Large intestine (tissue), 3 donors: ENCODE results near the gene ZNF580. TPM values are rescaled to one million over a fixed set of nuclear protein-coding genes. Genes with fewer than 3 reads are reported as not detected.

Source experiments
- DNase-seq, 2 donors: peaks; one replicate each; pipeline versions ENCODE4 v3.0.0 to v3.0.0-alpha.2; 2013
- H3K27ac ChIP-seq: one replicate; pipeline ENCODE4 v1.5.1; 2013; ENCODE audit warnings: low read length
- H3K27me3 ChIP-seq: 2 replicates; pipeline ENCODE4 v1.6.1; 2013; ENCODE audit warnings: low read length; ENCODE audit not compliant: control insufficient read depth, insufficient read depth
- H3K36me3 ChIP-seq: 2 replicates; pipeline ENCODE4 v1.6.1; 2013; ENCODE audit warnings: low read length; ENCODE audit not compliant: control insufficient read depth, insufficient read depth
- H3K4me1 ChIP-seq: one replicate; pipeline ENCODE4 v1.6.1; 2013; ENCODE audit warnings: low read length; ENCODE audit not compliant: control insufficient read depth, insufficient read depth
- H3K4me3 ChIP-seq: one replicate; pipeline ENCODE4 v1.5.1; 2013; ENCODE audit warnings: low read length
- H3K9me3 ChIP-seq: one replicate; pipeline ENCODE4 v1.6.1; 2013; ENCODE audit warnings: mild to moderate bottlenecking, low read depth, low read length, moderate library complexity; ENCODE audit not compliant: control insufficient read depth
- WGBS: methylation state at CpG from one replicate; pipeline ENCODE4 v1.1.5; 2013; ENCODE audit warnings: low lambda C conversion rate; ENCODE audit not compliant: insufficient coverage; 5-methylcytosine and 5-hydroxymethylcytosine counted together
- polyA plus RNA-seq: library from polyadenylated mRNA; unstranded; fragments of 120-200 nt; gene quantifications from one replicate; pipeline ENCODE4 v1.2.1, GENCODE V29; 2013

Gene ZNF580
- polyA plus RNA-seq, 1 donor, result 31.3 TPM

- H3K36me3 ChIP-seq, result peaks cover 69% of the 10 kb centered on the region
These were observed 20.2 kb downstream of the ZNF580 start for GRCh38 chr19:55660991-55661390.

GRCh38 chr19:55661826-55662225 lies 21.0 kb downstream of the ZNF580 start:
- Histone ChIP-seq H3K27ac (no peak overlapping the region), H3K27me3 (no peaks in the 10 kb centered on the region), H3K36me3 (peaks cover 78% of the 10 kb centered on the region), H3K9me3 (no peaks in the 10 kb centered on the region), H3K4me3 (no peak overlapping the region), H3K4me1 (peaks cover 12% of the 10 kb centered on the region)
- DNase-seq, result no peak
- 70% methylated on average over 4 of the region's 7 CpGs for WGBS

More at GRCh38 chr19:55660991-55661390, 20.2 kb downstream of the ZNF580 start:
- H3K27me3 ChIP-seq, result no peaks in the 10 kb centered on the region
- no peak for DNase-seq
- no peak overlapping the region for H3K4me3 ChIP-seq
- H3K4me1 ChIP-seq, result peaks cover 14% of the 10 kb centered on the region
- WGBS, result no CpG with 5 or more reads among the region's 16 CpGs
- H3K27ac ChIP-seq, result no peak overlapping the region
- no peaks in the 10 kb centered on the region for H3K9me3 ChIP-seq

- no peak overlapping the region for H3K4me3 ChIP-seq
- H3K27me3 ChIP-seq, result no peaks in the 10 kb centered on the region
- peaks cover 89% of the 10 kb centered on the region for H3K36me3 ChIP-seq
- no peak for DNase-seq
- H3K27ac ChIP-seq, result no peak overlapping the region
- no peaks in the 10 kb centered on the region for H3K9me3 ChIP-seq
- WGBS, result no CpG with 5 or more reads among the region's 20 CpGs
- H3K4me1 ChIP-seq, result peaks cover 19% of the 10 kb centered on the region
These were observed 23.2 kb downstream of the ZNF580 start for GRCh38 chr19:55663846-55664536.

DNA sequence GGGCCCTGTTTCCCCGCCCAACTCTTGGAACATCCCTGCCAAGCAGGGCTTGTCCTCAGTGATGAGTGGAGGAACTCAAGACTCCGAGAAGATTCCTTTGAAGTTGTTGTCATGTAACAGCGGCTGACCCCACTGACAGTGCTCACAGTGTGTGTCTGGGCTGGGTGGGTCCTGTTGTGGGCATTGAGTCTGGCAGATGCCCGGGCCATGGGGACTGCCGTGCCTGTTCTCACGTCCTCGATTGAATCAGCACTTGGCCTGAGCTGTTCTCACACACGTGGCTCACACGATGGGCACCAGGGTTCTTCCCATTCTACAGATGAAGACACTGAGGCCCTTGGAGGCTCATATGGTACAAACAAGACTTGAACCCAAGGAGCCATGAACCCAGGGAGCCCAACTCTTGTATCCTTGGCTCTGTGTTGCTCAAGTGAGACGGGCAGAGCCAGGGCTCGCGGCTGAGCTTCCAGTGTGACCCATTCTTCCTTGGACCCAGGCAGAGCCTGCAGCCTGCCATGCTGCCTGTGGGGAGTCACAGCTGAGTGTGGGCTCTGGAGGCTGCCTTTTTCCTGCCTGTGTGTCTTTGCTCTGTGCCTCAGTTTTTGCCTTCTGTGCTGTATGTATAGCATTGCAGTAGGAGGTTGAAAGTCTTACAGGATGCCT lies 25.7 kb downstream of the ZNF580 start:
- no peaks in the 10 kb centered on the region for H3K27me3 ChIP-seq
- peaks cover 87% of the 10 kb centered on the region for H3K36me3 ChIP-seq
- no peak for DNase-seq
- H3K9me3 ChIP-seq, result no peaks in the 10 kb centered on the region
- WGBS, result no CpG with 5 or more reads among the region's 12 CpGs
- no peak overlapping the region for H3K27ac ChIP-seq
- peaks cover 19% of the 10 kb centered on the region for H3K4me1 ChIP-seq
- no peak overlapping the region for H3K4me3 ChIP-seq

DNA sequence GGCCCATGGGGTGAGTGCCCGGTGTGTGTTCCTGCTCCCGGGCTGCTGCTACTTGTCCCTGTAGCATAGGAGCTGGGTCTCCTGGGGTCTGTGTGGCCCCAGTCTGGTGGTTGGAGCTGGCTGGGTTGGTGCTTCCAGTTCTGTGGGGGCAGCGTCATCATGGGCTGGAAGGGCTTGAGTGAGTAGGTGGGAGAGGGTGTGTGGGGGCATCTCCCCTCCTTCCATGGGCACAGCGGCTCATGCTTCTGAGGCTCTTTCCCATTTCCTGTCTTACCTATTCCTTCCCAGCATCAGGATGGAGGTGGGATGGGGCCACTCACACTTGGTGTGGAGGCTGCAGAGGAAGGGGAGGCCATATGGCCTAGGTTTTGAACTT lies 26.2 kb downstream of the ZNF580 start:
- Histone ChIP-seq H3K4me3 (no peak overlapping the region), H3K27me3 (no peaks in the 10 kb centered on the region), H3K36me3 (peaks cover 84% of the 10 kb centered on the region), H3K4me1 (peaks cover 19% of the 10 kb centered on the region), H3K9me3 (no peaks in the 10 kb centered on the region), H3K27ac (peak overlapping the region; percentile 46)
- no peak for DNase-seq
- WGBS, result no CpG with 5 or more reads among the region's 4 CpGs

DNA sequence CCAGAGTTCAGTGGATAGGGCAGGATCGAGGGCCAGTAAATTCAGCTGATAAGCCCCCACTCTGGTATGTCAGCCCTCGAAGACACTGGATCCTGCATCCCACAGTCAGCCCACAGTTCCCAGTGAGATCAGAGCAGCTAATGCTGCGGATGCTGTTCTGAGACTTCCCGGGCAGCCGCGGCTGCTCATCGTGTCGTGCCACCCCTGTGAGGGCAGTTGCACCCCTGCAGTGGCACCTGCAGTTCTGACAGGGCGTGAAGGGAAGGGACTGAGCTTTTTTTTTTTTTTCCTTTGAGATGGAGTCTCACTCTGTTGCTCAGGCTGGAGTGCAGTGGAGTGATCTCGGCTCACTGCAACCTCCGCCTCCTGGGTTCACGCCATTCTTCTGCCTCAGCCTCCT lies 26.7 kb downstream of the ZNF580 start:
- H3K4me3 ChIP-seq, result no peak overlapping the region
- DNase-seq, result no peak
- no CpG with 5 or more reads among the region's 12 CpGs for WGBS

GRCh38 chr19:55667958-55668357 lies 27.2 kb downstream of the ZNF580 start:
- Histone ChIP-seq H3K27ac (peak overlapping the region; percentile 46), H3K9me3 (no peaks in the 10 kb centered on the region), H3K4me3 (no peak overlapping the region), H3K36me3 (peaks cover 80% of the 10 kb centered on the region), H3K4me1 (peaks cover 19% of the 10 kb centered on the region), H3K27me3 (no peaks in the 10 kb centered on the region)
- DNase-seq, result peak; percentile 81 to 83
- no CpG with 5 or more reads among the region's 11 CpGs for WGBS

More for the DNA sequence above, 26.7 kb downstream of the ZNF580 start:
- Histone ChIP-seq H3K9me3 (no peaks in the 10 kb centered on the region), H3K27ac (peak overlapping the region; percentile 46), H3K27me3 (no peaks in the 10 kb centered on the region), H3K36me3 (peaks cover 84% of the 10 kb centered on the region), H3K4me1 (peaks cover 19% of the 10 kb centered on the region)

GRCh38 chr19:55668603-55669348 lies 28.0 kb downstream of the ZNF580 start:
- peaks cover 77% of the 10 kb centered on the region for H3K36me3 ChIP-seq
- WGBS, result no CpG with 5 or more reads among the region's 30 CpGs
- H3K4me3 ChIP-seq, result no peak overlapping the region
- no peaks in the 10 kb centered on the region for H3K27me3 ChIP-seq
- H3K4me1 ChIP-seq, result peaks cover 19% of the 10 kb centered on the region
- no peaks in the 10 kb centered on the region for H3K9me3 ChIP-seq
- no peak for DNase-seq
- peak overlapping the region; percentile 46 for H3K27ac ChIP-seq

DNA sequence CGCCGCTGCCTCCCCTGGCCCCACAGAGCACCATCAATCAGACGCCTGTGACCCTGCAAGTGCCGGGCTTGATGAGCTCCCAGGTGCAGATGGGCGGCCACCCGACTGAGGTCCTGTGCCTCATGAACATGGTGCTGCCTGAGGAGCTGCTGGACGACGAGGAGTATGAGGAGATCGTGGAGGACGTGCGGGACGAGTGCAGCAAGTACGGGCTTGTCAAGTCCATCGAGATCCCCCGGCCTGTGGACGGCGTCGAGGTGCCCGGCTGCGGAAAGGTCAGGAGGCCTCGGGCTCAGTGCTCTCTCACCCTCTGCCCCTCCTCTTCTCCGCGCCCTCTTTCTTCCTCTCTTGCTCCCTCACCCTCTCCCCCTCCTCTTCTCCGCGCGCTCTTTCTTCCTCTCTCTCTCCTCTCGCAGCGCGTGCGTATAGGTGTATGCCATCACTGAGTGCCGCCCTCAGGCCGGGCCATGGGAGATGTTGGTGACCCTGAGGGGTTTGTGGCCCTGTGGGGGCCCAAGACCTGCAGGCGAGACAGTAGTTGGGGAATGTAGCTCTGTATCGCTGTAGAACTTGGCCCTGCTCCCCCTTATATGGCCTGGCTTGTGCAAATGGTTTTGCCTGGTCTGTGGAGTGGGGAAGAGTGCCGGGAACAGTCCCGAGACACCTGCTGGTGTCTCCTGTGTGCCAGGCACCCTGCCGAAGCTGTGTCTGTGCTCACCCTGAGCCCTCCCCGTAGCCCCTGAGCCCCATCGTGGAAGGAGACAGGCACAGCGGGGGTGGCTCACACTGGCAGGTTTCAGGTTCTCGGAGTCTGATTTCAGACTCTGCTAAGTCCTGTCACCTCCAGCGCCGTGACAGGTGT lies 28.8 kb downstream of the ZNF580 start:
- H3K9me3 ChIP-seq, result no peaks in the 10 kb centered on the region
- DNase-seq, result no peak
- no peaks in the 10 kb centered on the region for H3K27me3 ChIP-seq
- no peak overlapping the region for H3K27ac ChIP-seq
- WGBS, result 97% methylated on average over 6 of the region's 43 CpGs
- H3K4me1 ChIP-seq, result peaks cover 19% of the 10 kb centered on the region
- H3K36me3 ChIP-seq, result peaks cover 72% of the 10 kb centered on the region
- H3K4me3 ChIP-seq, result no peak overlapping the region
